ENCODE results near the gene SIX4.

DNA sequence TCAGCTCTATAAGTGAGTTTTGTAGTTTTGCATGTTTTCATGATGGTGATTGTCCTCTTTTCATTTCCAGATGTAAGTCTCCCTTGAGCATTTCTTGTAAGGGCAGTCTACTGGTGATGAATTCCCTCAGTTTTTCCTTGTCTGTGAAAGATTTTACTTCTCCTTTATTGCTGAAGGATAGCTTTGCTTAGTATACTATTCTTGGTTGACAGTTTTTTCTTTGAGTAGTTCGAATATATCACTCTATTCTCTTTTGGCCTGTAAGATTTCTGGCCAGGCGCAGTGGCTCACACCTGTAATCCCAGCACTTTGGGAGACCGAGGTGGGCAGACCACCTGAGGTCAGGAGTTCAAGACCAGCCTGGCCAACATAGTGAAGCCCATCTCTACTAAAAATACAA, 23.6 kb downstream of the SIX4 start:
- TF ChIP-seq, protein P1, sequence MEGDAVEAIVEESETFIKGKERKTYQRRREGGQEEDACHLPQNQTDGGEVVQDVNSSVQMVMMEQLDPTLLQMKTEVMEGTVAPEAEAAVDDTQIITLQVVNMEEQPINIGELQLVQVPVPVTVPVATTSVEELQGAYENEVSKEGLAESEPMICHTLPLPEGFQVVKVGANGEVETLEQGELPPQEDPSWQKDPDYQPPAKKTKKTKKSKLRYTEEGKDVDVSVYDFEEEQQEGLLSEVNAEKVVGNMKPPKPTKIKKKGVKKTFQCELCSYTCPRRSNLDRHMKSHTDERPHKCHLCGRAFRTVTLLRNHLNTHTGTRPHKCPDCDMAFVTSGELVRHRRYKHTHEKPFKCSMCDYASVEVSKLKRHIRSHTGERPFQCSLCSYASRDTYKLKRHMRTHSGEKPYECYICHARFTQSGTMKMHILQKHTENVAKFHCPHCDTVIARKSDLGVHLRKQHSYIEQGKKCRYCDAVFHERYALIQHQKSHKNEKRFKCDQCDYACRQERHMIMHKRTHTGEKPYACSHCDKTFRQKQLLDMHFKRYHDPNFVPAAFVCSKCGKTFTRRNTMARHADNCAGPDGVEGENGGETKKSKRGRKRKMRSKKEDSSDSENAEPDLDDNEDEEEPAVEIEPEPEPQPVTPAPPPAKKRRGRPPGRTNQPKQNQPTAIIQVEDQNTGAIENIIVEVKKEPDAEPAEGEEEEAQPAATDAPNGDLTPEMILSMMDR (conservative IDR thresholded peaks at IDR 0.05; ENCODE audit: low read depth, low read length): no peak
- no peak for TF ChIP-seq EZH2 (IDR thresholded peaks at IDR 0.05; ENCODE audit: borderline replicate concordance, low read depth, low read length, poor library complexity, severe bottlenecking)

All from A673 (cell line).